Astrocyte (in vitro differentiated cells and primary cell): Measurements from ENCODE around the gene PGA4. TPM values are rescaled to one million over a fixed set of nuclear protein-coding genes. Genes with fewer than 3 reads are reported as not detected.

Experiments used
- DNase-seq: peaks from one replicate; pipeline ENCODE4 v3.0.0-alpha.2; 2010; ENCODE audit warnings: low read depth
- FAIRE-seq: peaks from 2 replicates; lab custom pipeline; 2011; peaks lifted over from hg19 to GRCh38; lab: Jason Lieb, UNC
- H2AFZ ChIP-seq: 2 replicates; pipeline ENCODE4 v1.6.0; 2012; ENCODE audit warnings: low read depth, low read length, inconsistent platforms
- H3K27ac ChIP-seq: 2 replicates; pipeline ENCODE4 v1.5.1; 2011; ENCODE audit warnings: low read depth, low read length, inconsistent platforms
- H3K27me3 ChIP-seq: 2 replicates; pipeline ENCODE4 v1.6.0; 2011; ENCODE audit warnings: low read length, inconsistent platforms; ENCODE audit not compliant: insufficient read depth
- H3K36me3 ChIP-seq: 2 replicates; pipeline ENCODE4 v1.5.1; 2011; ENCODE audit warnings: low read length, inconsistent platforms; ENCODE audit not compliant: insufficient read depth
- H3K4me1 ChIP-seq: 2 replicates; pipeline ENCODE4 v1.5.1; 2011; ENCODE audit warnings: low read length, inconsistent platforms; ENCODE audit not compliant: insufficient read depth
- H3K4me2 ChIP-seq: 2 replicates; pipeline ENCODE4 v1.6.0; 2012; ENCODE audit warnings: low read length, inconsistent platforms
- H3K4me3 ChIP-seq: 2 replicates; pipeline ENCODE4 v1.5.1; 2011; ENCODE audit warnings: low read depth, mild to moderate bottlenecking, low read length, inconsistent platforms; ENCODE audit not compliant: insufficient read depth
- H3K79me2 ChIP-seq: 2 replicates; pipeline ENCODE4 v1.6.0; 2012; ENCODE audit warnings: mild to moderate bottlenecking, low read length, inconsistent platforms; ENCODE audit not compliant: insufficient read depth
- H3K9ac ChIP-seq: 2 replicates; pipeline ENCODE4 v1.6.0; 2012; ENCODE audit warnings: mild to moderate bottlenecking, low read length, inconsistent platforms
- H3K9me3 ChIP-seq: 2 replicates; pipeline ENCODE4 v1.5.1; 2012; ENCODE audit warnings: low read depth, mild to moderate bottlenecking, low read length, inconsistent platforms; ENCODE audit not compliant: insufficient read depth
- H4K20me1 ChIP-seq: 2 replicates; pipeline ENCODE4 v1.6.0; 2012; ENCODE audit warnings: low read length, inconsistent platforms; ENCODE audit not compliant: insufficient read depth
- H3K27ac Mint-ChIP-seq: one replicate; pipeline ENCODE4 v1.8.0; 2021; ENCODE audit warnings: mild to moderate bottlenecking, mixed read lengths; ENCODE audit not compliant: unreplicated experiment
- H3K27me3 Mint-ChIP-seq: one replicate; pipeline ENCODE4 v1.8.0; 2021; ENCODE audit warnings: low read depth, mixed read lengths; ENCODE audit not compliant: unreplicated experiment
- H3K36me3 Mint-ChIP-seq: one replicate; pipeline ENCODE4 v1.8.0; 2021; ENCODE audit warnings: low read depth, mixed read lengths; ENCODE audit not compliant: unreplicated experiment
- H3K4me1 Mint-ChIP-seq: one replicate; pipeline ENCODE4 v1.8.0; 2021; ENCODE audit warnings: low read depth, mixed read lengths; ENCODE audit not compliant: unreplicated experiment
- H3K4me3 Mint-ChIP-seq: one replicate; pipeline ENCODE4 v1.8.0; 2021; ENCODE audit warnings: mild to moderate bottlenecking, moderate library complexity, mixed read lengths; ENCODE audit not compliant: unreplicated experiment
- H3K9me3 Mint-ChIP-seq: one replicate; pipeline ENCODE4 v1.8.0; 2021; ENCODE audit warnings: mild to moderate bottlenecking, mixed read lengths; ENCODE audit not compliant: unreplicated experiment
- CTCF ChIP-seq: IDR thresholded peaks from 2 replicates; pipeline ENCODE4 v1.5.1; 2011; ENCODE audit warnings: low read depth, mild to moderate bottlenecking, inconsistent platforms, low read length, moderate library complexity; ENCODE audit not compliant: insufficient read depth
- EZH2 ChIP-seq: IDR thresholded peaks from 2 replicates; pipeline ENCODE4 v1.6.1; 2012; ENCODE audit warnings: mild to moderate bottlenecking, low read length, inconsistent platforms; ENCODE audit not compliant: insufficient read depth
- total RNA-seq: library from RNA; stranded (reverse); gene quantifications from 2 replicates; pipeline ENCODE4 v1.2.1, GENCODE V29; 2021

The PGA4 gene
- total RNA-seq, 1 donor from 2014 or later, result 0.86 TPM

DNA sequence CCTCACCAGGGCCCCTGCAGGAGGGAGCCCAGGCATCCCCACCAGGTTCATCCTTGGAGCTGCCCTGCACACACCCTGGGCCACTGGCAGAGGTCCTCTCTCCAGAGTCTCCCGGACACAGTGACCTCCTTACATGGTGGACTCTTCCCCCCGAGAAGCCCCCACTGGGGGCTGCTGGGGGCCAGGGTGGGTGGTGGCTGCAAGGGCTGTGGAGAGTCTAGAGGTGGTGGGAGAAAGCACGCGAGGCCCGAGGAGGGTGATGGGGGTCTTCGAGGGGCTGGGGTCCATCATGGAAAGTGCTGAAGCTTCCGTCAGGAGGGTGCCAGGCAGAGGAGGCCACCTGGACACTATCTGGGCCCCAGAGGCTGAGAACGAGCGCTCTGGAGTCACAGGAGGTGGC lies 36.4 kb downstream of the PGA4 start:
- Histone ChIP-seq H3K4me2 (no peak overlapping the region), H3K27ac (no peak overlapping the region), H3K27me3 (peaks cover under 1% of the 10 kb centered on the region), H2AFZ (no peak overlapping the region), H3K9me3 (no peaks in the 10 kb centered on the region), H3K4me3 (no peak overlapping the region), H4K20me1 (no peaks in the 10 kb centered on the region), H3K4me1 (no peaks in the 10 kb centered on the region), H3K9ac (no peak overlapping the region), H3K36me3 (no peaks in the 10 kb centered on the region), H3K79me2 (no peaks in the 10 kb centered on the region)
- H3K9me3 Mint-ChIP-seq, result no peaks in the 10 kb centered on the region
- no peak for DNase-seq
- no peak overlapping the region for H3K27ac Mint-ChIP-seq
- no peak for FAIRE-seq
- H3K27me3 Mint-ChIP-seq, result peaks cover 5% of the 10 kb centered on the region
- no peaks in the 10 kb centered on the region for H3K4me1 Mint-ChIP-seq
- H3K36me3 Mint-ChIP-seq, result peaks cover 13% of the 10 kb centered on the region
- no peak for TF ChIP-seq CTCF
- no peak for TF ChIP-seq EZH2
- no peak overlapping the region for H3K4me3 Mint-ChIP-seq

GRCh38 chr11:61259363-61259762 lies 37.2 kb downstream of the PGA4 start:
- Mint-ChIP-seq H3K9me3 (no peaks in the 10 kb centered on the region), H3K36me3 (peaks cover 13% of the 10 kb centered on the region), H3K27ac (no peak overlapping the region), H3K27me3 (peaks cover 2% of the 10 kb centered on the region), H3K4me1 (no peaks in the 10 kb centered on the region), H3K4me3 (no peak overlapping the region)
- Histone ChIP-seq H4K20me1 (no peaks in the 10 kb centered on the region), H3K4me2 (no peak overlapping the region), H2AFZ (no peak overlapping the region), H3K27ac (no peak overlapping the region), H3K4me3 (no peak overlapping the region), H3K9ac (no peak overlapping the region), H3K27me3 (no peaks in the 10 kb centered on the region), H3K9me3 (no peaks in the 10 kb centered on the region), H3K4me1 (no peaks in the 10 kb centered on the region), H3K79me2 (no peaks in the 10 kb centered on the region), H3K36me3 (no peaks in the 10 kb centered on the region)
- FAIRE-seq (no peak), DNase-seq (no peak)
- no peak for TF ChIP-seq CTCF
- no peak for TF ChIP-seq EZH2

DNA sequence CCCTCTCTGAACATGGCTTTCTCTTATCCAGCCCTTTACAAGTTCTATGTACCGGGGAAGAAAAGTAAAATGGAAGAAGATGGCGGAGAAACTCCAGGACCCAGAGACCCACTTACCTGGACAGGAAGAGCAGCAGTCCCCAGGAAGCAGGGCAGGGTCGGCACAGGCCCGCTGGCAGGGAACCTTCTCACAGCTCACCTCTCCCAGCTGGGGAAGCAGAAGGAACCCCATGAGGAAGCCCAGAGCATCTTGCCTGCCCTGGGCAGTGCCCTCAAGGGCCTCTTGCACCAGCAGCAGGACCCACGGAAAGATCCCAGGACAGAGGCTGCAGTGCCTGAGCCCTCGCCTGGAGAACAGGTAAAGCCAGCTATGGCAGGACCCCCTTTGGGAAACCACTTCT lies 42.2 kb downstream of the PGA4 start:
- DNase-seq (no peak), FAIRE-seq (no peak)
- H3K79me2 ChIP-seq, result no peaks in the 10 kb centered on the region
- Mint-ChIP-seq H3K27ac (no peak overlapping the region), H3K36me3 (peaks cover 13% of the 10 kb centered on the region), H3K9me3 (no peaks in the 10 kb centered on the region), H3K4me1 (peaks cover 3% of the 10 kb centered on the region), H3K27me3 (peaks cover 2% of the 10 kb centered on the region), H3K4me3 (no peak overlapping the region)
- H3K9ac ChIP-seq, result no peak overlapping the region
- H3K27me3 ChIP-seq, result no peaks in the 10 kb centered on the region
- no peak for TF ChIP-seq EZH2
- no peak for TF ChIP-seq CTCF
- H4K20me1 ChIP-seq, result no peaks in the 10 kb centered on the region
- no peak overlapping the region for H3K4me2 ChIP-seq
- H3K36me3 ChIP-seq, result no peaks in the 10 kb centered on the region
- H3K9me3 ChIP-seq, result no peaks in the 10 kb centered on the region
- no peak overlapping the region for H3K4me3 ChIP-seq
- no peak overlapping the region for H2AFZ ChIP-seq
- no peak overlapping the region for H3K27ac ChIP-seq
- H3K4me1 ChIP-seq, result no peaks in the 10 kb centered on the region
